HUES64 (cell line): ENCODE measurements around the gene USP6NL.

Experiments used
- H3K27ac ChIP-seq: 2 replicates; pipeline ENCODE4 v1.7.0; 2013; ENCODE audit warnings: low read depth, low read length, inconsistent platforms
- H3K27me3 ChIP-seq: 2 replicates; pipeline ENCODE4 v1.6.1; 2013; ENCODE audit warnings: mild to moderate bottlenecking, low read length; ENCODE audit not compliant: insufficient read depth
- H3K36me3 ChIP-seq: 2 replicates; pipeline ENCODE4 v1.6.1; 2013; ENCODE audit warnings: mild to moderate bottlenecking, low read length; ENCODE audit not compliant: insufficient read depth
- H3K4me1 ChIP-seq: 2 replicates; pipeline ENCODE4 v1.6.1; 2013; ENCODE audit warnings: mild to moderate bottlenecking, low read length, moderate library complexity; ENCODE audit not compliant: insufficient read depth
- H3K4me3 ChIP-seq: 2 replicates; pipeline ENCODE4 v1.5.1; 2013; ENCODE audit warnings: mild to moderate bottlenecking, low read length, moderate library complexity
- H3K9ac ChIP-seq: 2 replicates; pipeline ENCODE4 v1.6.1; 2013; ENCODE audit warnings: mild to moderate bottlenecking, low read depth, low read length
- H3K9me3 ChIP-seq: 2 replicates; pipeline ENCODE4 v1.6.1; 2013; ENCODE audit warnings: low read depth, low read length; ENCODE audit not compliant: insufficient read depth
- WGBS: fragments of 150-250, 120-280 bp; methylation state at CpG from one replicate; pipeline ENCODE4 v1.1.7; 2013; ENCODE audit warnings: missing lambda C conversion rate; 5-methylcytosine and 5-hydroxymethylcytosine counted together

Gene USP6NL

GRCh38 chr10:11588873-11589574, 22.4 kb downstream of the USP6NL start:
- peaks cover 12% of the 10 kb centered on the region for H3K9me3 ChIP-seq
- no peaks in the 10 kb centered on the region for H3K27me3 ChIP-seq
- no peak overlapping the region for H3K4me3 ChIP-seq
- H3K4me1 ChIP-seq: peaks cover 20% of the 10 kb centered on the region
- no peak overlapping the region for H3K9ac ChIP-seq
- no peak overlapping the region for H3K27ac ChIP-seq
- WGBS: 90% methylated on average over 3 of the region's 3 CpGs
- H3K36me3 ChIP-seq: peaks cover 11% of the 10 kb centered on the region

DNA sequence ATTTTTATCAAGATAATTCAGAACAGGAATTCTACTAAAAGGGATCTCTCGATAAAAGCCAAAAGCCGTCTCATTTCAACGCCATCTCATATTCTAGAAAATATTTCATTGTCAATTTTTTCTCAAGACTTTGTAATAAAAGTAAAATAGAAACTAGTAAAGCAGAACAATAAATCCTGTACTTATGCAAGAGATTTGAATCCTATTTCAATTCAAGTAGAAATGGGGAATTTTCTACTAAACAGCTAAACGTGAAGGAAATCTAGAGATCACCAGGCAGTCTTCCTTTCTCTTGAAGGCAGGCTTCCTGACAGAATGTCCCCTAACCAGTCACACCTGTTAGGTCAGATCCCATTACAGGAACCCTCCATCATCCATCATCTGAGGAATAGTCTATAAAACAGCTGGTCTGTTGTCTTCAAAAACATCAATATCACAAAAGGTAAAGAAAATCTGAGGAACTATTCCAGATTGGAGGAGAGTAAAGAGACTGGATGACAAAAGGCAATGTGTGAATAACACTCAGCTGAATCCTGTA, 23.7 kb downstream of the USP6NL start:
- no peak overlapping the region for H3K27ac ChIP-seq
- no peaks in the 10 kb centered on the region for H3K27me3 ChIP-seq
- peaks cover 12% of the 10 kb centered on the region for H3K9me3 ChIP-seq
- H3K4me3 ChIP-seq: no peak overlapping the region
- WGBS: 90% methylated on average over 3 of the region's 4 CpGs
- H3K9ac ChIP-seq: no peak overlapping the region
- peaks cover 11% of the 10 kb centered on the region for H3K36me3 ChIP-seq
- H3K4me1 ChIP-seq: peaks cover 20% of the 10 kb centered on the region

GRCh38 chr10:11586170-11586569, 25.3 kb downstream of the USP6NL start:
- peaks cover 12% of the 10 kb centered on the region for H3K9me3 ChIP-seq
- H3K27ac ChIP-seq: no peak overlapping the region
- H3K27me3 ChIP-seq: no peaks in the 10 kb centered on the region
- H3K36me3 ChIP-seq: peaks cover 11% of the 10 kb centered on the region
- H3K9ac ChIP-seq: no peak overlapping the region
- no peak overlapping the region for H3K4me3 ChIP-seq
- H3K4me1 ChIP-seq: peaks cover 19% of the 10 kb centered on the region

DNA sequence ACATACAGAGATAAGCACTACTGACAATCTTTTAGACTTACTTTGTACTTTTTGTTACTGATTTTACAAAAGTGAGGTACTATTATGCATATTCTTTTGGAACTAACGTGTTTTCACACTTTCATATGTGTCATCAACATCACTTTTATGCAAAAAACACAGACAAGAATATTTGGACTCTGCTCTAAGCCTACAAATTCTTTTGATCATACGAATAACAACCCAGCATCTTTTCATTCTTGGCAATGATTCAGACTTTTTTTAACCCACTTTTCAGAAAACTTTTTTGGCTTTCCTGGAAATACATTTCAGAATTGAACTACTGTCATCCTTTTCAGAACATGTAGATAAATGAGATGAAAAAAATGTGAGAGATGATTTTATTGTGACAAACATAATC, 30.2 kb downstream of the USP6NL start:
- H3K27me3 ChIP-seq: no peaks in the 10 kb centered on the region
- no peak overlapping the region for H3K27ac ChIP-seq
- H3K9me3 ChIP-seq: peaks cover 12% of the 10 kb centered on the region
- H3K4me1 ChIP-seq: no peaks in the 10 kb centered on the region
- H3K4me3 ChIP-seq: no peak overlapping the region
- WGBS: 95% methylated on average over 2 of the region's 2 CpGs
- no peak overlapping the region for H3K9ac ChIP-seq
- H3K36me3 ChIP-seq: peaks cover 11% of the 10 kb centered on the region

GRCh38 chr10:11579885-11580284, 31.6 kb downstream of the USP6NL start:
- 89% methylated on average over 6 of the region's 6 CpGs for WGBS

GRCh38 chr10:11578802-11579255, 32.6 kb downstream of the USP6NL start:
- Histone ChIP-seq H3K27me3 (no peaks in the 10 kb centered on the region), H3K9me3 (no peaks in the 10 kb centered on the region), H3K36me3 (no peaks in the 10 kb centered on the region), H3K9ac (no peak overlapping the region), H3K4me1 (peaks cover 6% of the 10 kb centered on the region; the same call in 1 of the 2 replicates), H3K27ac (no peak overlapping the region), H3K4me3 (no peak overlapping the region)
- WGBS: 100% methylated on average over 1 of the region's 2 CpGs

More at GRCh38 chr10:11579885-11580284, 31.6 kb downstream of the USP6NL start:
- no peaks in the 10 kb centered on the region for H3K27me3 ChIP-seq
- peaks cover 1% of the 10 kb centered on the region; the same call in 1 of the 2 replicates for H3K36me3 ChIP-seq
- H3K4me3 ChIP-seq: no peak overlapping the region
- H3K9ac ChIP-seq: no peak overlapping the region
- H3K9me3 ChIP-seq: peaks cover under 1% of the 10 kb centered on the region; the same call in 1 of the 2 replicates
- H3K4me1 ChIP-seq: 0 out of 2 replicates have a peak, but pooled peaks cover 3% of the 10 kb centered on the region
- no peak overlapping the region for H3K27ac ChIP-seq

DNA sequence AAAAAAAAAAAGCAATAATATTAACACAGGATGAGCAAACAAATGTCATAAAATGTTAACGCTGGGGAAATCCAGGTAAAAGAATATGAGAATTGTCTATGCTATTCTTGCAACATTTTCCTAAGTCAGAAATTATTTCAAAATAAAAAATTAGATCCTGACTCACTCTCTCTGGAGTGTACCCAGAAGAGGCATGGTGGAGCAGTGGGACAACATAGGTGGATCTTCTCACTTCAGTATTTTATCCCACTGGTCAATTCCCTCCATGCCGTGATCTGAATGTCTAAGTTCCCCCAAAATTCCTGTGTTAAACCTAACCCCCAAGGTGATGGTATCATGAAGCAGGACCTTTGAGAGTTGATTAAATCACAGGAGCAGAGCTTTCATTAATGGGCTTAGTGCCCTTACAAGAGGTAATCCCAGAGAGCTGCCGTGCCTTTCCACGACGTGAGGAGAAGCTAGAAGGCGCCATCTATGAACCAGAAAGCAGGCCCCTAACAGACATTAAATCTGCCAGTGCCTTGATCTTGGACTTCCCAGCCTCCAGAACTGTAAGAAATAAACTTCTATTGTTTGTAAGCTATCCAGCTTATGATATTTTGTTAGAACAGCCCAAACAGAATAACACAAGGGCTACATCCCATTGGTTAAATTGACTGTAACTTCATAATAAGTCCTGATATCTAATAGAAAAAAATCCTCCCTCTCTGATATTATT, 35.2 kb downstream of the USP6NL start:
- Histone ChIP-seq H3K9ac (no peak overlapping the region), H3K36me3 (no peaks in the 10 kb centered on the region), H3K27ac (no peak overlapping the region), H3K27me3 (no peaks in the 10 kb centered on the region), H3K4me3 (no peak overlapping the region), H3K9me3 (no peaks in the 10 kb centered on the region), H3K4me1 (peaks cover 19% of the 10 kb centered on the region)
- WGBS: 95% methylated on average over 5 of the region's 6 CpGs

- H3K27ac ChIP-seq: no peak overlapping the region
- WGBS: 71% methylated on average over 3 of the region's 3 CpGs
- H3K9ac ChIP-seq: no peak overlapping the region
- no peak overlapping the region for H3K4me3 ChIP-seq
- no peaks in the 10 kb centered on the region for H3K27me3 ChIP-seq
- no peaks in the 10 kb centered on the region for H3K36me3 ChIP-seq
- no peaks in the 10 kb centered on the region for H3K9me3 ChIP-seq
- peaks cover 31% of the 10 kb centered on the region for H3K4me1 ChIP-seq
Measured at GRCh38 chr10:11573497-11573896, 38.0 kb downstream of the USP6NL start.

- no peak overlapping the region for H3K4me3 ChIP-seq
- no peak overlapping the region for H3K9ac ChIP-seq
- no peak overlapping the region for H3K27ac ChIP-seq
- H3K4me1 ChIP-seq: peaks cover 31% of the 10 kb centered on the region
- H3K9me3 ChIP-seq: no peaks in the 10 kb centered on the region
- no peaks in the 10 kb centered on the region for H3K27me3 ChIP-seq
- no peaks in the 10 kb centered on the region for H3K36me3 ChIP-seq
- 93% methylated on average over 5 of the region's 5 CpGs for WGBS
Measured at GRCh38 chr10:11570751-11571150, 40.7 kb downstream of the USP6NL start.

GRCh38 chr10:11569471-11569870, 42.0 kb downstream of the USP6NL start:
- H3K36me3 ChIP-seq: no peaks in the 10 kb centered on the region; the same call in 1 of the 2 replicates
- H3K4me1 ChIP-seq: peaks cover 28% of the 10 kb centered on the region
- H3K9ac ChIP-seq: no peak overlapping the region
- no peaks in the 10 kb centered on the region for H3K27me3 ChIP-seq
- no peak overlapping the region for H3K27ac ChIP-seq
- 92% methylated on average over 6 of the region's 6 CpGs for WGBS
- H3K4me3 ChIP-seq: no peak overlapping the region
- H3K9me3 ChIP-seq: no peaks in the 10 kb centered on the region

- Histone ChIP-seq H3K27ac (no peak overlapping the region), H3K4me1 (peaks cover 27% of the 10 kb centered on the region), H3K27me3 (no peaks in the 10 kb centered on the region), H3K36me3 (no peaks in the 10 kb centered on the region; the same call in 1 of the 2 replicates), H3K9ac (no peak overlapping the region), H3K9me3 (peaks cover under 1% of the 10 kb centered on the region; the same call in 1 of the 2 replicates), H3K4me3 (no peak overlapping the region)
- 100% methylated on average over 1 of the region's 1 CpG for WGBS
Measured at GRCh38 chr10:11568578-11568977, 42.9 kb downstream of the USP6NL start.
